ENCODE measurements around the gene WWOX. TPM values are rescaled to one million over a fixed set of nuclear protein-coding genes. Genes with fewer than 3 reads are reported as not detected.

WWOX gene
- total RNA-seq, 2 experiments from 2014 or later: 20.2 to 21.4 TPM

DNA sequence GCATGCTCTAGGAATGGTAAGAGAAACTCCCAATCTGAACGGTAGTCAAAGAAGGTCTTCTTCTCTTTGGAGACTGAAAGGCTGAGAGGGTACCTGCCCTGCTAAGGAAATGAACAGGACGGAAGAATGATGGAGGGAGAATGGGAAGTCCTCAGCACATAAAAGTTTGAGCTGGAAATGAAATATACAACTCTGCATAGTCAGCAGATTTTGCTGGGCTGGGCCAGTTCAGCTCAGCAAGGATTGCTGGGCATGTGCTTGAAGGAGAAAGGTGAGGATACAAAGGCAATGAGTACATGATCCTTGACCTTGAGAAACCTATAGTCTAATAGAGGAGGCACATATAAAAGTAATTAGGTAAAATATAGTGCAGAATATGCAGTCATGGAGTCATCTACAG is 831.8 kb downstream of the WWOX start:
- Mint-ChIP-seq H3K9me3 (no peaks in the 10 kb centered on the region), H3K36me3 (ENCODE audit: low read depth) (no peaks in the 10 kb centered on the region), H3K27ac (no peak overlapping the region), H3K4me1 (ENCODE audit: low read depth) (no peaks in the 10 kb centered on the region), H3K27me3 (ENCODE audit: low read depth) (no peaks in the 10 kb centered on the region), H3K4me3 (no peak overlapping the region)
- CTCF ChIA-PET: no interaction called here
- DNase-seq: no peak
- intact Hi-C loops (cut with micrococcal nuclease): no loop called here

DNA sequence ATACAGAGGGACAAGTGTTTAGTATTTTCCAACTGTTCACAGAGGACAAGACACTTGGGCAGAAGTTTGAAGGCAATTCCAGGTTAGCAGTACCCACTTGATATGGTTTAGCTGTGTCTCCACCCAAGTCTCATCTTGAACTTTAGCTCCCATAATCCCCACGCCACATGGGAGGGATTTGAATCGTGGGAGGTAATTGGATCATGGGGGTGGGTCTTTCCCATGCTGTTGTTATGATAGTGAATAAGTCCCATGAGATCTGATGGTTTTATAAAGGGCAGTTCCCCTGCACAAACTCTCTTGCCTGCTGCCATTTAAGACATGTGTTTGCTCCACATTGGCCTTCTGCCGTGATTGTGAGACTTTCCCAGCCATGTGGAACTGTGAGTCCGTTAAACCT is 832.2 kb downstream of the WWOX start:
- H3K9me3 Mint-ChIP-seq: no peaks in the 10 kb centered on the region
- CTCF ChIA-PET: no interaction called here

DNA sequence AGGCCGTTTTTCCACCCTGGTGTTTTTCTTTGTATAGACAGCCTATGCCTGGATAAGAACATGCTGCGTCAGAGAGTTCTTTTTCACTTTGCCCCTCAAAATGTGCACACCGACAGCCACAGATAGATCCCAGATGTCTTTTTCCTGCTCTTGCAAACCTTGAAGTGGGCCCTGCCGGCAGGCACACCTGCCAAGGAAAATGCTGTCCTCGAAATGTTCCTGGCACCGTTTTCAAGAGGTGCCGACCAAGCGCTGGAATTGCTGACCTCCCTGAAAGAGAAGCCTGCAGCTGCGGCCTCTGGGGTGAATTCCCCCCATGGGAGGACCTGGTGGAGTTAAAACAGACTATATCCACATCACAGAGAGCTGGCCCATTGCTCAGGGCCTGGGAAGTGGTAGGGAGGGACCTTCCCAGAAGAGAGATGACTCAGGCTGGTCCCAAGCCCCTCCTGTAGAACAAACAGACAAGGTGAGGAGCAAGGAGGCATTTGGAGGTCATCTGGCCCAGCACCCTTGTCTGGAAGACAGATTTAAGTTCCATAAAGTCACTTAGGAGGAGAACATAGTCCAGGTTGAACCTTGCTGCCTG is 833.0 kb downstream of the WWOX start:
- intact Hi-C loops (cut with micrococcal nuclease): no loop called here
- H3K27me3 Mint-ChIP-seq (ENCODE audit: low read depth): no peaks in the 10 kb centered on the region
- CTCF ChIA-PET: no interaction called here
- H3K36me3 Mint-ChIP-seq (ENCODE audit: low read depth): no peaks in the 10 kb centered on the region
- H3K4me3 Mint-ChIP-seq: no peak overlapping the region
- no peak overlapping the region for H3K27ac Mint-ChIP-seq
- no peak for DNase-seq
- H3K9me3 Mint-ChIP-seq: no peaks in the 10 kb centered on the region
- H3K4me1 Mint-ChIP-seq (ENCODE audit: low read depth): no peaks in the 10 kb centered on the region

More for the DNA sequence above, 832.2 kb downstream of the WWOX start:
- H3K27me3 Mint-ChIP-seq (ENCODE audit: low read depth): no peaks in the 10 kb centered on the region
- H3K36me3 Mint-ChIP-seq (ENCODE audit: low read depth): no peaks in the 10 kb centered on the region
- H3K4me3 Mint-ChIP-seq: no peak overlapping the region
- H3K27ac Mint-ChIP-seq: no peak overlapping the region
- no peak for DNase-seq
- intact Hi-C loops (cut with micrococcal nuclease): no loop called here
- H3K4me1 Mint-ChIP-seq (ENCODE audit: low read depth): no peaks in the 10 kb centered on the region

DNA sequence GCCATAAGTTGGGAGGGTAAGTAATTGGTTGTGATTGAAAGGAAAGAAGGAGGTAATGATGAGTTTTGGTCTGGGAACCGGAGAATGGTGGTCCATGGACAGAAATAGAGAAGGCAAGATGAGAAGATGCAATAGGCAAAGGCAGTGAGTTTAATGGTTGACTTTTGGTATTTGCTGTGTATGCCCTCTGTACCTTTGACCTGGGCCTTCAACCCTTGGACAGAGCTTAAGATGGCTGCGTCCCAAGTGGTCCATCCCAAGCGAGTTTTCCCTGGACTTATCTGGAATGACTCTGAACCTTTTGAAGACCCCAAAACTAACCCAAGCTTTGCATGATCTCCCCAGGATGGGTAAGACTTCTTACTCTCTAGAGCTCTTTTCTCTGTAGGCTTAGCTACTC is 836.6 kb downstream of the WWOX start:
- H3K27me3 Mint-ChIP-seq (ENCODE audit: low read depth): no peaks in the 10 kb centered on the region
- H3K27ac Mint-ChIP-seq: no peak overlapping the region
- CTCF ChIA-PET: interaction anchor here (0.5 kb wide), 1 partner anchor 1654 kb away, joined by 5 read pairs; no protein-coding TSS in a partner anchor
- no peak for DNase-seq
- no peaks in the 10 kb centered on the region for H3K4me1 Mint-ChIP-seq (ENCODE audit: low read depth)
- no peak overlapping the region for H3K4me3 Mint-ChIP-seq
- intact Hi-C loops (cut with micrococcal nuclease): no loop called here
- no peaks in the 10 kb centered on the region for H3K9me3 Mint-ChIP-seq
- H3K36me3 Mint-ChIP-seq (ENCODE audit: low read depth): no peaks in the 10 kb centered on the region

DNA sequence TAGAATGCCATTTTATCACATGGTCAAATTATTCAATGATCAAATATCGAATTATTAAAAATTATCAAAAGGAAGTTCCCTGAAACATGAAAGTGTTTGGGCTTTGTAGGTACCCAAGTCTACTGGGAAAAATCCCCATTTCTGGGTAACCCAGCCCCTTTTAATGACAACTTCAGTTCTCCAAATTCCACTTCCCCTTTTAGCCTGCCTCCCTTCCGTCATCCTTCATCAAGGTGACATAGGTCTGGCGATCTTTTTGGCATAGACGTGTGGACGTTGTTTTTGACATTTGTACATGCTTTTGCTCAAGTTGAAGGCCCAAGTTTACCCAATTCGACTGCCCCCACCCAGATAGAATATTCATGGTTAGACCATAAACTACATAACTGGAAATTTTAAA is 840.1 kb downstream of the WWOX start:
- intact Hi-C loops (cut with micrococcal nuclease): no loop called here
- H3K27ac Mint-ChIP-seq: no peak overlapping the region

DNA sequence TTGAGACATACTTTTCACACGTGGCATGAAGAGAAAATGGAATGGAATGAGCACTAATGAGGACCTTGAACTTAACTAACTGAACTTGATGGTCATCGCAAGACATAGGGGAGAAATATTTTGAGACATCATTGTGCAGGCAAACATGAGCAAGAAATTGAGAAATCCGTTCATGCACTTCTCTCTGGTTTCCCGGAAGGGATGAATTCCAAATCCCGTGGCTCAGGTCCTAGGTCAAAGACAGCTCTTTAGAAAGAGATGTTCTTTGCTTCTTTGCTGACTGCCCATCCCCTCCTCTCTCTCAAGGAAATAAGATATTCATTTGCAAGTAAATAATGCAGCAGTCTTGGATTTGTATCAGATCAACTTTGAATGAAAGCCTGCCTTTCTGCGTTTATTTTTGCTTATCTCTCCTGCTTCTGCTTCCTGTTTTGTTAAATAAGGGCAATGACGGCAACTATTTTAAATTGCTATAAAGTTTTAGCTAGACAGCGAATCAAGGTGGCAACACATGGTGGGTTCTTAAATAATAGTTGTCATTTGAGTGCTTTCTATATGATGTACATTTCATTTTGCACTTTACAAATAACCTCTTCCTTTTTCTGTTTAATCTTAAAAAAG is 843.3 kb downstream of the WWOX start:
- CTCF ChIA-PET: no interaction called here
- H3K27me3 Mint-ChIP-seq (ENCODE audit: low read depth): no peaks in the 10 kb centered on the region
- H3K4me3 Mint-ChIP-seq: no peak overlapping the region
- H3K9me3 Mint-ChIP-seq: no peaks in the 10 kb centered on the region
- no peaks in the 10 kb centered on the region for H3K4me1 Mint-ChIP-seq (ENCODE audit: low read depth)
- intact Hi-C loops (cut with micrococcal nuclease): no loop called here
- no peak for DNase-seq
- H3K36me3 Mint-ChIP-seq (ENCODE audit: low read depth): peaks cover 1% of the 10 kb centered on the region
- H3K27ac Mint-ChIP-seq: no peak overlapping the region

More for the DNA sequence above, 840.1 kb downstream of the WWOX start:
- no peaks in the 10 kb centered on the region for H3K9me3 Mint-ChIP-seq
- no peaks in the 10 kb centered on the region for H3K27me3 Mint-ChIP-seq (ENCODE audit: low read depth)
- CTCF ChIA-PET: interaction anchor here (0.7 kb wide), 1 partner anchor 36 kb away, joined by 3 read pairs; no protein-coding TSS in a partner anchor
- no peaks in the 10 kb centered on the region for H3K4me1 Mint-ChIP-seq (ENCODE audit: low read depth)
- no peaks in the 10 kb centered on the region for H3K36me3 Mint-ChIP-seq (ENCODE audit: low read depth)
- no peak overlapping the region for H3K4me3 Mint-ChIP-seq
- no peak for DNase-seq

DNA sequence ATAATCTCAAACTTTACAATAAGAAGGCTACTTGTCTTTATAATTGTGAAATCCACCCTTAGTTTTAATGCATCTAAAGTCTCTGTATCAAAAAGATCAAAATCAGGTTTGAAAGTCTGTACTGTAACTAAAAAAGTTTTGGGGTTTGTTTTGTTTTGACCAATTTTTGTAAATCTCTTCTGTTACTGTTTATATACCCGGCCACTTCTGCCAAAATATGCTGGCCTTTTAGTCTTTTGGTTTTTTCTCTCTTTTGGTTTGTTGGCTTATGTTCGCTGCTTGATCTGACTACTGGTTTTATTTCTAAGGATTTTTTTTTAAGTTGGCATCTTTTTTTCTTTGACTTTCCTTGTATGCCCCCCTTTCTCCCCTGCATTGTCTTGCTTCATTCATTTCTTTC is 845.9 kb downstream of the WWOX start:
- Mint-ChIP-seq H3K9me3 (no peaks in the 10 kb centered on the region), H3K27me3 (ENCODE audit: low read depth) (no peaks in the 10 kb centered on the region), H3K4me3 (no peak overlapping the region), H3K4me1 (ENCODE audit: low read depth) (no peaks in the 10 kb centered on the region), H3K36me3 (ENCODE audit: low read depth) (peaks cover 1% of the 10 kb centered on the region), H3K27ac (no peak overlapping the region)
- intact Hi-C loops (cut with micrococcal nuclease): no loop called here
- CTCF ChIA-PET: no interaction called here
- DNase-seq: no peak

DNA sequence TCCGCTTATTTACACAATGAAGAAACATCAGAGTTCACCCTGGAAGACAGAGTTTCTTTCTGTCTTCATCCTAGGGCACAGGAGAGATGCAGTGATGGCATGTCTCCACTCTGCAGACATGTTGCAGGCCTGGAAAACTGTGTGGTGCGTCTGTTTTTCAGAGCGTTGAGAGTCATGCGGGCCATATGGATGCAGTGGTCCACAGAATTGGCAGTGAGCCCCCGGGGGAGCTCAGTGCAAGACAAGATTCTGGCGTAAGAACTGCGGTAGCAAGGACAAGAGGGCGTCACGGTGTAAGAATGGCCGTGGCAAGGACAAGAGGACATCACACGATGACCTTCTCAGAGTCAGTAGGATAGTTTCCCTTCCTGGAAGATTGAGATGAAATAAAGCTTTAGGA is 847.1 kb downstream of the WWOX start:
- Mint-ChIP-seq H3K9me3 (no peaks in the 10 kb centered on the region), H3K4me3 (no peak overlapping the region), H3K27me3 (ENCODE audit: low read depth) (no peaks in the 10 kb centered on the region), H3K4me1 (ENCODE audit: low read depth) (no peaks in the 10 kb centered on the region), H3K27ac (no peak overlapping the region), H3K36me3 (ENCODE audit: low read depth) (peaks cover 1% of the 10 kb centered on the region)
- DNase-seq: no peak
- CTCF ChIA-PET: no interaction called here
- intact Hi-C loops (cut with micrococcal nuclease): no loop called here

DNA sequence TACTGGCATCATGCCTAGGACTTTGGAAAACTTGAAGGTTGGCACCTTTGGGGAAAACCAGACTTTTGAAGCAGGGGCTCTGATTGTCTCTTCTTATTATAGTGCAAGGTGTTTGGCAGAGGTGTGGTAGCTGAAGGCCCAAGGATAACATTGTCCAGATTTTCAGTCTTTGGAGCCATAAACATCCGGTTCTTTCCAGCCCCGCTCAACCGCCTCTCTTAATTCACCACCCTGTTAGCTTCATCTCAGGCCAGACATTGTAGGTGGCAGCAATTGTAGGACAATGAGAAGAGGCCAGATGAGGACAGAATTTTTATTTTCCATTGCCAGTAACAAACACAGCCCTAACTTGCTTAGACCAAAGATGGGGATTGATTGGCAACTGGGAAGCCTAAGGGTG is 851.3 kb downstream of the WWOX start:
- intact Hi-C loops (cut with micrococcal nuclease): no loop called here
- H3K4me3 Mint-ChIP-seq: no peak overlapping the region

DNA sequence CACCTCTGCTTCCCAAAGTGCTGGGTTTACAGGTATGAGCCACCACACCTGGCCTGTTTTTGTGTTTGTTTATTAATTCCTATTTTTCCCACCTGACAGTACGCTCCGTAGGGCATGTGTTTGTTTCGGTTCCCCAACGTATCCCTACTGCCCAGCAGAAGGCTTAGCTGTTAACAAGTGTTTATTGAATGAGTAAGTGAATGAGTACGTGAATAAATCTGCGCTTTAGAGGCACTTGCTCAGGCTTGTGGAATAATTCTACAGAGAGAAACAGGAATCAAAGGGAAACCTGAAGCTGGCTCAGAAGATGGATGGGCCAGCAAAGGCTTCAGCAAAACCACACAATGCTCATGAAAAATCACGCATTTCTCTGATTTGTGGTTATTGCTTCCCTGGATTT is 853.2 kb downstream of the WWOX start:
- Mint-ChIP-seq H3K4me1 (ENCODE audit: low read depth) (no peaks in the 10 kb centered on the region), H3K27me3 (ENCODE audit: low read depth) (no peaks in the 10 kb centered on the region), H3K27ac (no peak overlapping the region), H3K36me3 (ENCODE audit: low read depth) (no peaks in the 10 kb centered on the region), H3K9me3 (no peaks in the 10 kb centered on the region), H3K4me3 (no peak overlapping the region)
- DNase-seq: no peak
- CTCF ChIA-PET: no interaction called here
- intact Hi-C loops (cut with micrococcal nuclease): no loop called here

More for the DNA sequence above, 851.3 kb downstream of the WWOX start:
- CTCF ChIA-PET: no interaction called here
- no peak for DNase-seq
- Mint-ChIP-seq H3K9me3 (no peaks in the 10 kb centered on the region), H3K4me1 (ENCODE audit: low read depth) (no peaks in the 10 kb centered on the region), H3K36me3 (ENCODE audit: low read depth) (peaks cover 1% of the 10 kb centered on the region), H3K27me3 (ENCODE audit: low read depth) (no peaks in the 10 kb centered on the region), H3K27ac (no peak overlapping the region)

DNA sequence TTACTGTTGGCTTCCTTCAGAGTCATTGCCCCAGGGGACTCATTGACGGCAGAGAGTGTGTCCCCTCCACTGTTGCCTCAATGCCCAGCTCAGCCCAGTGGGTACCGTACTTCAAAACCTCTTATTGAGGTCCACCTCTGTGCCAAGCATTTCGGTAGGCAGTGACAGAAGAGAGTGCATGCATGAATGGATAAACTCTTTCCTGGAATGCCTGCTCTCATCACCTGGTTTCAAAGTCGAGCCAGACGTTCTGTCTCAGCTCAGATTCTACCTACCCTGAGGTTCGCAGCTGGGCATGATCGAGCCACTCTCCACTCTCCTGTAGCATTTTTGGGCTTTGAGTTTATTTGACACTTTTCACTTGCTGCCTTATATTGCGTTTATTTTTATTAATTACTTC is 854.1 kb downstream of the WWOX start:
- H3K4me1 Mint-ChIP-seq (ENCODE audit: low read depth): no peaks in the 10 kb centered on the region
- intact Hi-C loops (cut with micrococcal nuclease): no loop called here
- H3K4me3 Mint-ChIP-seq: no peak overlapping the region
- no peak for DNase-seq
- no peaks in the 10 kb centered on the region for H3K27me3 Mint-ChIP-seq (ENCODE audit: low read depth)
- H3K27ac Mint-ChIP-seq: no peak overlapping the region
- no peaks in the 10 kb centered on the region for H3K36me3 Mint-ChIP-seq (ENCODE audit: low read depth)
- CTCF ChIA-PET: no interaction called here
- H3K9me3 Mint-ChIP-seq: no peaks in the 10 kb centered on the region

DNA sequence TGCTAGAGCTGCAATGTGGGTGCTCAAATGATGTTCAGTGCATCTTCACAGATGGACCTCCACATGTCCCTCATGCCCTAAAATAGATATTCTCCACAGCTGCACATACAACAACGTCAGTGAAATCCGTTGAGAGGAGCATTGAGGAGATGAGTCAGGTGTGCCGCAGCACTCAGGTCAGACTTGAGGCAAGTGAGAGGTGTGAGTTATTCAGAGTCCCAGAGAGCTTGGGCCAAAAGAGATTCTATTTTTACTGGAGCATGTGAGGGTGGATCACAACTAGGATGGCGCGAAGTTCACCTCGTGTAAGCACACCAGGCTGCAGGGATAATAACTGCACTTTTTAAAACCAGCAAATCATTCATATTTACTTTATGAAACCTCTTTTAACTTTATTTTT is 855.8 kb downstream of the WWOX start:
- H3K36me3 Mint-ChIP-seq (ENCODE audit: low read depth): no peaks in the 10 kb centered on the region
- intact Hi-C loops (cut with micrococcal nuclease): no loop called here
- H3K4me1 Mint-ChIP-seq (ENCODE audit: low read depth): no peaks in the 10 kb centered on the region
- CTCF ChIA-PET: no interaction called here
- no peak overlapping the region for H3K4me3 Mint-ChIP-seq
- no peaks in the 10 kb centered on the region for H3K27me3 Mint-ChIP-seq (ENCODE audit: low read depth)
- H3K27ac Mint-ChIP-seq: no peak overlapping the region
- no peaks in the 10 kb centered on the region for H3K9me3 Mint-ChIP-seq
- DNase-seq: no peak

DNA sequence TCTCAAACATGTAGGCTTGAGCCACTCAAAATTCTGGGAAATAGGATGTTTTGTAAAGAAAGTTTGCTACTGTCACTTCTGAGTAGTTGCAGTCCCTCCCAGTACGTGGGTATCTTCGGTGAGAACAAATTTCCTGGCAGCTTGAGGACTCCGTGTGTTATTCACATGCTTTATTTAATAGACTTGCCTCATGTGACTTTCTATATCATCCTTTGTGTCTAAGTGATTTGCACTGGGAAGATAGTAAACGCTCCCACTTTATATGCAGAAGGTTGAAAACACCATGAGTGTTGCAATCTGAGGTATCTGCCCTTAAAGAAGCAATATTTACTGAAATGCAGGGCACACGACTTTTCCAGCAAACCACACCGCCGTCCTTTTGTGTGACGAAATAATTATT is 857.4 kb downstream of the WWOX start:
- CTCF ChIA-PET: no interaction called here
- peaks cover under 1% of the 10 kb centered on the region for H3K36me3 Mint-ChIP-seq (ENCODE audit: low read depth)
- H3K9me3 Mint-ChIP-seq: no peaks in the 10 kb centered on the region
- no peak overlapping the region for H3K27ac Mint-ChIP-seq
- H3K4me1 Mint-ChIP-seq (ENCODE audit: low read depth): no peaks in the 10 kb centered on the region
- intact Hi-C loops (cut with micrococcal nuclease): no loop called here
- no peaks in the 10 kb centered on the region for H3K27me3 Mint-ChIP-seq (ENCODE audit: low read depth)
- H3K4me3 Mint-ChIP-seq: no peak overlapping the region
- no peak for DNase-seq
